HL-60/S4 treated with retinoic acid at 250 ng/mL for 4 days and 3 days (cell line): ENCODE measurements around the gene RIC1.
"Not testable (repeated sequence)": the region's sequence is repeated elsewhere in the genome, so short reads cannot be mapped to it uniquely, and the experiment has no call there.

Source experiments
- in situ Hi-C: fragments of 300-500 bp; cut with MboI; formaldehyde crosslinking; loops from 2 replicates; pipeline ENCODE4 v1.7.0; 2022; ENCODE audit warnings: low sequenced_read_pairs

RIC1 gene

DNA sequence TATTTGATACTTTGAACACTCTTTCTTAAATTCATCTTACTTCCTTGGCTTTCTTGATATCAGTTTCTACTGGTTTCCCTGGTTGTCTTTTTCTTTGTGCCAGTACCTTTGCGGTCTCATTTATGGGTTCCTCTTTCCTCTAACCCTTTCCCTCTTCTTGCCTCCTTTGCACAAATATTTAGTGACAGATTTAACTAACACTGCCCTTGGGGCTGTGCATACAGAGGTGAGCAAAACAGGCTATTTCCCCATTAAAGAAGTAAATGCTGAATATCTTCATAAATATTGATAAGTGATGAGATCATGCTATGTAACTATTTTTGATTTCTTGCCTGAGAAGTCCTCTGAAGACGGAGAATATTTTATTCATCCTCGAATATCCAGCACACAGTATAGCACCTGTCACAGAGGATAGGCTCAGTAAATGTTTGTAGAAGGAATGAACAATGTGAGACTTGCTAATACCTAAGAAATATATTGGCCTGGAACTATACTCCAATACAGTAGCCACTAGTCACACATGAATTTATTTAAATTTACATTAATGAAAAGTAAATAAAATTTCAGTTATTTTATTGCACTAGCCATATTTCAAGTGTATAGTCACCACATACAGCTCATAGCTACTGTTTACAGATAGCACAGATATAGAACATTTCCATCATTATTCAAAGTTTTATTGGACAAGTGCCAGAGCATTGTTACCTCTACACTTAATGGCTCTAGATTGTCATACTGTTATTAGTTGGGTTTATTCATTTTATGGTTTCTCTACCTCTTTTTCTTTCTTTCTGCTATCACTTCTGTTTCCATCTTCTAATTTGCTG, 90.4 kb downstream of the RIC1 start:
- in situ Hi-C loops, result no loop called here

GRCh38 chr9:5720151-5720550, 91.2 kb downstream of the RIC1 start:
- in situ Hi-C loops, result no loop called here

DNA sequence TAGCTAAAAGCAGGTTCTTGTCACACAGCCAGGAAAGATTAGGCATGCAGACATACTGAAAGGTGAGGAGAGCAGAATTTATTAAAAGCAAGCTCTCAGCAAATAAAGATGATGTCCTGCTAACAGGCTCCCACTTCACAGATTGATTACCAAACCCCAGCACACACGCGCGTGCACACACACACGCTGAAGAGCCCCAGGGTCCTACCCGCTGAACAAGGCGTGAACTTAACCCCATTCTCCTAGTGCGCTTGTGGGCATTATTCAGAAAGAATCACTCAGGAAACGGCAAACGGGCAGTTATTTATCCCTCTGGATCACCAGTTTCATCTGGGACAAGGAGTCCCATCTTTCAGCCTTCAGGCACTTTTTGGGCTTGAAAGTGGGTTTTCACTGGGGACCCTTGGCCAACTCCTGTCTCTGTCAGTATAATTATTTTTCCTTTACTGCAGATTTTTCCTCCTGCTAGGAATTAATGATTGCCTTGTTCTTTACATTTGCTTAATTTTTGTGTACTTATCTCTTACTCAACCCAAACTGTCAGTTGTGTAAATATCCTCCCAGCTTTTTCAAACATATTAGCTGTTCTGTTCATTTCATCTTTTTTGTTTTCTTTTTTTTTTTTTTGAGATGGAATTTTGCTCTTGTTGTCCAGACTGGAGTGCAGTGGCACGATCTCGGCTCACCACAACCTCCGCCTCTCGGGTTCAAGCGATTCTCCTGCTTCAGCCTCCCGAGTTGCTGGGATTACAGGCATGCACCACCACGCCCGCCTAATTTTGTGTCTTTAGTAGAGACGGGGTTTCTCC, 92.6 kb downstream of the RIC1 start:
- in situ Hi-C loops, result no loop called here

DNA sequence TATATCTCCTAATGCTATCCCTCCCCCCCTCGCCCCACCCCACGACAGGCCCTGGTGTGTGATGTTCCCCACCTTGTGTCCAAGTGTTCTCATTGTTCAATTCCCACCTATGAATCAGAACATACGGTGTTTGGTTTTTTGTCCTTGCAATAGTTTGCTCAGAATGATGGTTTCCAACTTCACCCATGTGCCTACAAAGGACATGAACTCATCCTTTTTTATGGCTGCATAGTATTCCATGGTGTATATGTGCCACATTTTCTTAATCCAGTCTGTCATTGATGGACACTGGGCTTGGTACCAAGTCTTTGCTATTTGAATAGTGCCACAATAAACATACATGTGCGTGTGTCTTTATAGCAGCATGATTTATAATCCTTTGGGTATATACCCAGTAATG, 93.8 kb downstream of the RIC1 start:
- in situ Hi-C loops, result not testable (repeated sequence)

DNA sequence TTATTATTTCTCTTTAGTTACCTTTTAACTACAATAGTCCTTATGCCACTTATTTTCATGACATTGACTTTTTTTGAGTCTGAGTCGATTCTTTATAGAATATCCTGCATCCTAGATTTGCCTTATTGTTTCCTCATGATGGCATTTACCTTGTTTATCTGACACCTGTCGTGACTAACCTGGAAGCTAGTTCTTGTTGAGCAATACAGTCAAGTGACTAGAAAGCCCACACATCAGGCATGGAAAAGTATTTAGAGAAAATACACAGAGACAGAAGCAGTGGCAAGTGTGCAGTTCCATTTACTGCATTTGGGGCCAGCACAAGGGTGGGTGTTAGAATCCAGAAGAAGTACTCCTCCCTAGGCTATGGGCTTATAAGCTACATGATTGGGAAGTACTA, 106.2 kb downstream of the RIC1 start:
- in situ Hi-C loops, result no loop called here

GRCh38 chr9:5736563-5737346, 107.8 kb downstream of the RIC1 start:
- in situ Hi-C loops, result no loop called here

DNA sequence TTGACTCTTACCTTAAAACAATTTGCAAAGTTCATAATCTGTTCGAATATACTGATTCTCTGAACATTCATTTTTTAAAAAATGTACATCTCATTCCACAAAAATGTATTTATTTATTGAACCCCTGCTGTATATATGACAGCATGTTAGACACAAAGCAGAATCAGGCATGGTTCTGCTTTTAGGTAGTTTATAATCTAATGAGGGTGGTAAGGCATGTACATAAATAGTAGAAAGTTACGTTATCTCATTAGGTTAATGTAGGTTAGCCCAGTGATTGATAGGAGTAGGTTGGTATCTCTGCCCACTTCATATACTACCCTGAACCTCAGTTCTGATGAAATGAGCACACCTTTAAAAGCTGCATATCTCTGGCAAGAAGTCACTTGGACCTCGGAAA, 114.2 kb downstream of the RIC1 start:
- in situ Hi-C loops, result no loop called here

DNA sequence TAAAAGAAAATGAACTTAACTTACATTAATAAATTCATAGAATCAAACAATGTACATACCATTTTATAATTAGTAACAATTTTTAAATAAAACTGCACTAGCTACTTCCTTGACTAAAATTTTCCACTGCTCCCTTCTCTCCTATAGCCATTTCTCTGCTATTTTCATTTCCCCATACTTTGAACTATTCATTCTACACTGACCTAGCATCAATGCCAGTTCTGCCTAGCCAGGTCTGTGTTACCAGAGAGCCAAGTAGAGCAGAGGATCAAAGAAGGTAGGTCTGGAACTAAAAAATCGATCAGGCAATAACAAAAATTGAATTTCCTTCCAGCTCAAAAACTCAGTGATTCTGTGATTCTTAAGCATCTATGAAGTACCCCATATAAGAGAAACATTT, 119.5 kb downstream of the RIC1 start:
- in situ Hi-C loops, result no loop called here

GRCh38 chr9:5749306-5749705, 120.4 kb downstream of the RIC1 start:
- in situ Hi-C loops, result no loop called here

- in situ Hi-C loops, result no loop called here
These were observed 121.7 kb downstream of the RIC1 start for GRCh38 chr9:5750569-5750968.

DNA sequence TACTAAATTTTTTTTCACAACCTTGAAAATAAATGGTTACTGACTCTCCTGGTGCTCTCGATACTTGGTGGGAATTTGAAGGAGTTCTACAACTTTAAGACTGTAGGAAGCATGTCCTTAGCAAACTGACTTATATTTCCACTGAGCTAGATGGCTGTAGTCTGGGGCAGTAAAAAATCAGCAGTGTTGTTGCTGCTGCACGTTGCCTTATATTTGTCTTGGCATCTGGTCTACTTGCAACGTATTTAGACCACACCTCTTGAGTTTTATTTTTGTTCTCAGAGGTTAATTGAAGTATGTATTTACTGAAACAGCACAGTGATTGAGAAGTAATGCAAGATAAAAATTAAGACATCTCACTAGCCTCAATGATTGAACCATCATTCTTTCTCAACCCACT, 127.7 kb downstream of the RIC1 start:
- in situ Hi-C loops, result no loop called here

DNA sequence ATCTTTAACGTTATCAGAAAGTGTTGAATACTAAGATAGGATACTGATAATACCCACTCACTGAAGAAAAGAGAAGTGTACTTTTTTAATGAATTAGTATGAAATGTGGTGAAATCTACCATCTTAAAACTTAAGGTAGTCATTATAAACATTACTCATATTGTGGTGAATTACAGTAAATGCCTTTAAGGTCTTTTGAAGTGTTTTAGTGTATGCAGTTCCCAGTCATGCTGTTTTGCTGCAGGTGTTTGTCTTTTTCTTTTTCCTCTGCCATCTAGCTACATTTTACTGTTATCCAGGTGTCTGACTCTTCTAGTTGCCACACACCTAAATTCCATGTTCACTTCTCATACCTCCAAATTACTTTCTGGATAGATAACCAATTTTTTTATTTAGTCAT, 131.4 kb downstream of the RIC1 start:
- in situ Hi-C loops, result no loop called here

GRCh38 chr9:5762421-5762820, 133.5 kb downstream of the RIC1 start:
- in situ Hi-C loops, result no loop called here

GRCh38 chr9:5764130-5764868, 135.4 kb downstream of the RIC1 start:
- in situ Hi-C loops, result no loop called here

GRCh38 chr9:5767968-5768932, 139.3 kb downstream of the RIC1 start:
- in situ Hi-C loops, result no loop called here

DNA sequence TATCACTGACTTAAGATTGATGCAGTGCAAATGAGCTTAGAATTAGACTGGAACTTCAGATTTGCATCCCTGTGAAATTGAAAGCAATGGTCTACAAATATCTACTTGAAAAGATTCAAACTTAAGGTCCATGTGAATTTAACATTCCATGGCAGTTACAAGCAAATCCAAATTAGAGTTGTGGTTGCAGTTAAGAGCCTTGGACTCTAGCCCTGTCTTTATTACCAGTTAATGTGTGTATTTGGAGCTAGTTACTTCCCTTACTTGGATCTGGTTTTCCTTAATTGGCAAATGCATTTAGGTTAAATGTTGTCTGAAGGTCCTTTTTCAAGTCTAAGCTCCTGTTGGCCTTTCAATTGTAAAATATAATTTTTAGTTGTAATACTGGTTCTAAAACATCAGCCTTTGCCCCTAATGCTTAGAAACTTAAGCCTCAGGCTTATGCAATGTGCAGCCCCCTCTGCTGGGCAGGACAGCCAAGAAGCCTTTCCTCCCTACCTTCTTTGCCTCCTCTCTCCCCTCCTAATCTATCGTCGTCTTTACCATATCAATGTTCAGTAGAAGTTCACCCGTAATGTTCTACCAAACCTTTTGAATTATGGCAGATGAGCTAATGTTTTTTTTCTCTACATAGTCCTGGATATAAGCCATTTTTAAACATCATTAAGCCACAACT, 144.6 kb downstream of the RIC1 start:
- in situ Hi-C loops, result no loop called here

DNA sequence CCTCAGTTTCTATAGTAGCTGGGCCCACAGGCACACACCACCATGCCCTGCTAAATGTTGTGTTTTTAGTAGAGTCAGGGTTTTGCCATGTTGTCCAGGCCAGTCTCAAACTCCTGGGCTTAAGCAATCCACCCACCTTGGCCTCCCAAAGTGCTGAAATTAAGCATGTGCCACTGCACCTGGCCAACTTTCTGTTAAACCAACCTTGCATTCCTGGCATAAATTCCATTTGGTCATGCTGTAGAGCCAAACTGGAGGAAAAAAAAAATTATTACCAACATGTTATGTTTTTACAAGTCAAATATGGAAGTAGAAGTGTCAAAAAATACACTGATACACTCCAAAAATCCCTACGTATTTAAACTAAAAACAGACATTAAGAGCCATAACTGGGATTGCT, 149.9 kb downstream of the RIC1 start:
- in situ Hi-C loops, result no loop called here

DNA sequence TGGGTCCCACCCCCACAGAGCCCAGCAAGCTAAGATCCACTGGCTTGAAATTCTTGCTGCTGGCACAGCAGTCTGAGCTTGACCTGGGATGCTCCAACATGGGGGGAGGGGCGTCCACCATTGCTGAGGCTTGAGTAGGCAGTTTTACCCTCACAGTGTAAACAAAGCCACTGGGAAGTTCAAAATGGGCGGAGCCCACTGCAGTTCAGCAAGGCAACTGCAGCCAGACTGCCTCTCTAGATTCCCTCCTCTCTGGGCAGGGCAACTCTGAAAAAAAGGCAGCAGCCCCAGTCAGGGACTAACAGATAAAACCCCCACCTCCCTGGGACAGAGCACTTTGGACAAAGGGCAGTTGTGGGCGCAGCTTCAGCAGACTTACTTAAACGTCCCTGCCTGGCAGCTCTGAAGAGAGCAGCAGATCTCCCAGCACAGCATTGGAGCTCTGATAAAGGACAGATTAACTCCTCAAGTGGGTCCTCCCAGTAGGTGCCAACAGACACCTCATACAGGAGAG, 150.9 kb downstream of the RIC1 start:
- in situ Hi-C loops, result not testable (repeated sequence)

DNA sequence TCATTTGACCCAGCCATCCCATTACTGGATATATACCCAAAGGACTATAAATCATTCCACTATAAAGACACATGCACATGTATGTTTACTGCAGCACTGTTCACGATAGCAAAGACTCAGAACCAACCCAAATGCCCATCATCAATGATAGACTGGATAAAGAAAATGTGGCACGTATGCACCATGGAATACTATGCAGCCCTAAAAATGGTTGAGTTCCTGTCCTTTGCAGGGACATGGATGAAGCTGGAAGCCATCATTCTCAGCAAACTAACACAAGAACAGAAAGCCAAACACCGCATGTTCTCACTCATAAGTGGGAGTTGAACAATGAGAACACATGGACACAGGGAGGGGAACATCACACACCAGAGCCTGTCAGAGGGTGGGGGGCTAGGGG, 154.5 kb downstream of the RIC1 start:
- in situ Hi-C loops, result not testable (repeated sequence)
